ENCODE data around the gene NKX1-1. TPM values are rescaled to one million over a fixed set of nuclear protein-coding genes. Genes with fewer than 3 reads are reported as not detected.

NKX1-1 gene
- total and polyA plus RNA-seq, 2 experiments from 2014 or later, result not detected

DNA sequence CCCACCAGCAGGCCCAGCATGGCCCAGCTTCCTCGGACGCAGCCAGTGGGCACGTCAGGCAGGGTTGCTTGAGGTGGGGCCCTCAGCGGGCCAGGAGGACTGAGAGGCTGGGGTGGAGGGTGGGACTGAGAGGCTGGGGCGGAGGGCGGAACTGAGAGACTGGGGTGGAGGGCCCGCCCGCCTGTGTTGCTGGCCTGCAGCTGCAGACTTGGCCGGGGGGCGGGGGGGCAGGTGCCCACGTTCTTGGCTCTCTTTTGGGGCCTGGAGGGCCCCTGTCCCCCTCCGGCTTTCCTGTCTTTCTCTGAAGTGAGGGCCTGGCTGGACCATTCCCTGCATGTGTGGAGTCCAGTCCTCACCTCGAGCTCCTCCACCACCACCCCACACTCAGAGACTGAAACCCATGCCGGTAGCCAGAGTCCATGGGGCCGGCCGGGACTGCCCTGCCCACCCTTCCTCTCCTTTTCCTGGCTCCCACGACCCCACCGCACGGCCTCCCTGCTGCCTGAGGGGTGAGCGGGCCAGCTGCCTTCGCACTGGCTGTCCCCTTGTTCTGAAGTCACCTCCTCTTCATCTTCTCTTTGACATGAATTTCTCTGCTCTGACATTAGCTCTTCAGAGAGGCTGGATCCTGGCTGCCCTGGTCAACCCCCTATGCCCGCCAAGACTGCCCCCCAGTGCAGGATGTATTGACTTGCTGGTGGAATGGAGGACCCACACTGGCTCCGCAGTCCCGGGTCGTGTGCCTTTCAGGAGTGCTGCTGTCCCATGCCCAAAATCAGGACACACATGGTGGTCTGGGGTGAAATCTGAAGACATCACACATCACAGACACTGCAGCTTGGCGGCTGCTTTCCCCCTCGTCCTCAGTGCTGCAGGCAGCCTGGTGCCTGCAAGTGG lies 10.1 kb upstream of the NKX1-1 start:
- H4K20me1 ChIP-seq (replicated peaks; ENCODE audit: insufficient read depth), result no peaks in the 10 kb centered on the region
- peaks cover 30% of the 10 kb centered on the region for H3K27me3 ChIP-seq (ENCODE audit: insufficient read depth)
- H3F3A ChIP-seq (replicated peaks; ENCODE audit: low read depth), result 0 out of 2 replicates have a peak, but pooled peaks cover 3% of the 10 kb centered on the region
- H3K27ac ChIP-seq (ENCODE audit: low read depth), result no peak overlapping the region
- H3K36me3 Mint-ChIP-seq (ENCODE audit: low read depth), result no peaks in the 10 kb centered on the region
- no peaks in the 10 kb centered on the region for H3K9me2 ChIP-seq (ENCODE audit: insufficient read depth)
- H3K27me3 Mint-ChIP-seq (ENCODE audit: insufficient read depth, low read depth, poor library complexity), result peaks cover 41% of the 10 kb centered on the region
- peak; percentile 4; the same call in 1 of the 3 replicates for ATAC-seq
- H3K4me3 ChIP-seq, result no peak overlapping the region
- no peak for DNase-seq (ENCODE audit: low spot score)
- no peaks in the 10 kb centered on the region for H3K36me3 ChIP-seq (ENCODE audit: insufficient read depth)
- no peak overlapping the region; the same call in 2 of the 3 replicates for H3K4me3 Mint-ChIP-seq
- no peaks in the 10 kb centered on the region for H3K4me1 ChIP-seq (ENCODE audit: insufficient read depth)
- H3K79me2 ChIP-seq (replicated peaks; ENCODE audit: insufficient read depth), result no peaks in the 10 kb centered on the region
- H3K4me2 ChIP-seq, result no peak overlapping the region
- no peak overlapping the region for H2AFZ ChIP-seq
- TF ChIP-seq STAT1 (IDR thresholded peaks at IDR 0.05; ENCODE audit: unreplicated experiment), result no peak
- TF ChIP-seq ETS1 (IDR thresholded peaks at IDR 0.05), result no peak
- TF ChIP-seq, protein P1, sequence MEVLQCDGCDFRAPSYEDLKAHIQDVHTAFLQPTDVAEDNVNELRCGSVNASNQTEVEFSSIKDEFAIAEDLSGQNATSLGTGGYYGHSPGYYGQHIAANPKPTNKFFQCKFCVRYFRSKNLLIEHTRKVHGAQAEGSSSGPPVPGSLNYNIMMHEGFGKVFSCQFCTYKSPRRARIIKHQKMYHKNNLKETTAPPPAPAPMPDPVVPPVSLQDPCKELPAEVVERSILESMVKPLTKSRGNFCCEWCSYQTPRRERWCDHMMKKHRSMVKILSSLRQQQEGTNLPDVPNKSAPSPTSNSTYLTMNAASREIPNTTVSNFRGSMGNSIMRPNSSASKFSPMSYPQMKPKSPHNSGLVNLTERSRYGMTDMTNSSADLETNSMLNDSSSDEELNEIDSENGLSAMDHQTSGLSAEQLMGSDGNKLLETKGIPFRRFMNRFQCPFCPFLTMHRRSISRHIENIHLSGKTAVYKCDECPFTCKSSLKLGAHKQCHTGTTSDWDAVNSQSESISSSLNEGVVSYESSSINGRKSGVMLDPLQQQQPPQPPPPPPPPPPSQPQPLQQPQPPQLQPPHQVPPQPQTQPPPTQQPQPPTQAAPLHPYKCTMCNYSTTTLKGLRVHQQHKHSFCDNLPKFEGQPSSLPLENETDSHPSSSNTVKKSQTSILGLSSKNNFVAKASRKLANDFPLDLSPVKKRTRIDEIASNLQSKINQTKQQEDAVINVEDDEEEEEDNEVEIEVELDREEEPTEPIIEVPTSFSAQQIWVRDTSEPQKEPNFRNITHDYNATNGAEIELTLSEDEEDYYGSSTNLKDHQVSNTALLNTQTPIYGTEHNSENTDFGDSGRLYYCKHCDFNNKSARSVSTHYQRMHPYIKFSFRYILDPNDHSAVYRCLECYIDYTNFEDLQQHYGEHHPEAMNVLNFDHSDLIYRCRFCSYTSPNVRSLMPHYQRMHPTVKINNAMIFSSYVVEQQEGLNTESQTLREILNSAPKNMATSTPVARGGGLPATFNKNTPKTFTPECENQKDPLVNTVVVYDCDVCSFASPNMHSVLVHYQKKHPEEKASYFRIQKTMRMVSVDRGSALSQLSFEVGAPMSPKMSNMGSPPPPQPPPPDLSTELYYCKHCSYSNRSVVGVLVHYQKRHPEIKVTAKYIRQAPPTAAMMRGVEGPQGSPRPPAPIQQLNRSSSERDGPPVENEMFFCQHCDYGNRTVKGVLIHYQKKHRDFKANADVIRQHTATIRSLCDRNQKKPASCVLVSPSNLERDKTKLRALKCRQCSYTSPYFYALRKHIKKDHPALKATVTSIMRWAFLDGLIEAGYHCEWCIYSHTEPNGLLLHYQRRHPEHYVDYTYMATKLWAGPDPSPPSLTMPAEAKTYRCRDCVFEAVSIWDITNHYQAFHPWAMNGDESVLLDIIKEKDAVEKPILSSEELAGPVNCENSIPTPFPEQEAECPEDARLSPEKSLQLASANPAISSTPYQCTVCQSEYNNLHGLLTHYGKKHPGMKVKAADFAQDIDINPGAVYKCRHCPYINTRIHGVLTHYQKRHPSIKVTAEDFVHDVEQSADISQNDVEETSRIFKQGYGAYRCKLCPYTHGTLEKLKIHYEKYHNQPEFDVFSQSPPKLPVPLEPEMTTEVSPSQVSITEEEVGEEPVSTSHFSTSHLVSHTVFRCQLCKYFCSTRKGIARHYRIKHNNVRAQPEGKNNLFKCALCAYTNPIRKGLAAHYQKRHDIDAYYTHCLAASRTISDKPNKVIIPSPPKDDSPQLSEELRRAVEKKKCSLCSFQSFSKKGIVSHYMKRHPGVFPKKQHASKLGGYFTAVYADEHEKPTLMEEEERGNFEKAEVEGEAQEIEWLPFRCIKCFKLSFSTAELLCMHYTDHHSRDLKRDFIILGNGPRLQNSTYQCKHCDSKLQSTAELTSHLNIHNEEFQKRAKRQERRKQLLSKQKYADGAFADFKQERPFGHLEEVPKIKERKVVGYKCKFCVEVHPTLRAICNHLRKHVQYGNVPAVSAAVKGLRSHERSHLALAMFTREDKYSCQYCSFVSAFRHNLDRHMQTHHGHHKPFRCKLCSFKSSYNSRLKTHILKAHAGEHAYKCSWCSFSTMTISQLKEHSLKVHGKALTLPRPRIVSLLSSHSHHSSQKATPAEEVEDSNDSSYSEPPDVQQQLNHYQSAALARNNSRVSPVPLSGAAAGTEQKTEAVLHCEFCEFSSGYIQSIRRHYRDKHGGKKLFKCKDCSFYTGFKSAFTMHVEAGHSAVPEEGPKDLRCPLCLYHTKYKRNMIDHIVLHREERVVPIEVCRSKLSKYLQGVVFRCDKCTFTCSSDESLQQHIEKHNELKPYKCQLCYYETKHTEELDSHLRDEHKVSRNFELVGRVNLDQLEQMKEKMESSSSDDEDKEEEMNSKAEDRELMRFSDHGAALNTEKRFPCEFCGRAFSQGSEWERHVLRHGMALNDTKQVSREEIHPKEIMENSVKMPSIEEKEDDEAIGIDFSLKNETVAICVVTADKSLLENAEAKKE (CRISPR knock-in tag; IDR thresholded peaks at IDR 0.05), result no peak
- no peak for TF ChIP-seq NANOG (IDR thresholded peaks at IDR 0.05; ENCODE audit: borderline replicate concordance)
- TF ChIP-seq, protein P2, sequence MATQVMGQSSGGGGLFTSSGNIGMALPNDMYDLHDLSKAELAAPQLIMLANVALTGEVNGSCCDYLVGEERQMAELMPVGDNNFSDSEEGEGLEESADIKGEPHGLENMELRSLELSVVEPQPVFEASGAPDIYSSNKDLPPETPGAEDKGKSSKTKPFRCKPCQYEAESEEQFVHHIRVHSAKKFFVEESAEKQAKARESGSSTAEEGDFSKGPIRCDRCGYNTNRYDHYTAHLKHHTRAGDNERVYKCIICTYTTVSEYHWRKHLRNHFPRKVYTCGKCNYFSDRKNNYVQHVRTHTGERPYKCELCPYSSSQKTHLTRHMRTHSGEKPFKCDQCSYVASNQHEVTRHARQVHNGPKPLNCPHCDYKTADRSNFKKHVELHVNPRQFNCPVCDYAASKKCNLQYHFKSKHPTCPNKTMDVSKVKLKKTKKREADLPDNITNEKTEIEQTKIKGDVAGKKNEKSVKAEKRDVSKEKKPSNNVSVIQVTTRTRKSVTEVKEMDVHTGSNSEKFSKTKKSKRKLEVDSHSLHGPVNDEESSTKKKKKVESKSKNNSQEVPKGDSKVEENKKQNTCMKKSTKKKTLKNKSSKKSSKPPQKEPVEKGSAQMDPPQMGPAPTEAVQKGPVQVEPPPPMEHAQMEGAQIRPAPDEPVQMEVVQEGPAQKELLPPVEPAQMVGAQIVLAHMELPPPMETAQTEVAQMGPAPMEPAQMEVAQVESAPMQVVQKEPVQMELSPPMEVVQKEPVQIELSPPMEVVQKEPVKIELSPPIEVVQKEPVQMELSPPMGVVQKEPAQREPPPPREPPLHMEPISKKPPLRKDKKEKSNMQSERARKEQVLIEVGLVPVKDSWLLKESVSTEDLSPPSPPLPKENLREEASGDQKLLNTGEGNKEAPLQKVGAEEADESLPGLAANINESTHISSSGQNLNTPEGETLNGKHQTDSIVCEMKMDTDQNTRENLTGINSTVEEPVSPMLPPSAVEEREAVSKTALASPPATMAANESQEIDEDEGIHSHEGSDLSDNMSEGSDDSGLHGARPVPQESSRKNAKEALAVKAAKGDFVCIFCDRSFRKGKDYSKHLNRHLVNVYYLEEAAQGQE (IDR thresholded peaks at IDR 0.05; ENCODE audit: unreplicated experiment), result no peak
- TF ChIP-seq ZNF331 (CRISPR knock-in tag; IDR thresholded peaks at IDR 0.05; ENCODE audit: low read depth), result no peak
- no peak for TF ChIP-seq EZH2 (IDR thresholded peaks at IDR 0.05; ENCODE audit: low read depth, unreplicated experiment)
- TF ChIP-seq CREB1 (CRISPR knock-in tag; IDR thresholded peaks at IDR 0.05; ENCODE audit: low read depth), result no peak
- TF ChIP-seq EZH2phosphoT487 (IDR thresholded peaks at IDR 0.05; ENCODE audit: unreplicated experiment), result no peak
- no peak for TF ChIP-seq JUNB (IDR thresholded peaks at IDR 0.05; ENCODE audit: unreplicated experiment)
- no peak for TF ChIP-seq ZNF114 (CRISPR knock-in tag; IDR thresholded peaks at IDR 0.05)
- peaks cover 3% of the 10 kb centered on the region; the same call in 2 of the 3 replicates for H3K4me1 Mint-ChIP-seq
- H3K9me3 Mint-ChIP-seq, result no peaks in the 10 kb centered on the region; the same call in 2 of the 3 replicates
- no peak overlapping the region for H3K27ac Mint-ChIP-seq
